ENCODE results near the gene FRAS1.

- no peak for TF ChIP-seq SP2 (IDR thresholded peaks at IDR 0.05; ENCODE audit: extremely low read depth, low read depth, low read length, poor library complexity, severe bottlenecking)
- no peak for TF ChIP-seq HMG20A (CRISPR knock-in tag; conservative IDR thresholded peaks at IDR 0.05)
- TF ChIP-seq ZNF324 (CRISPR knock-in tag; IDR thresholded peaks at IDR 0.05), result no peak
- no peak for TF ChIP-seq TAF1 (IDR thresholded peaks at IDR 0.05; ENCODE audit: control insufficient read depth, extremely low read depth, insufficient read depth, low read length, severe bottlenecking)
- no peak for TF ChIP-seq ZNF639 (CRISPR knock-in tag; conservative IDR thresholded peaks at IDR 0.05 in 1 of 2, IDR thresholded peaks at IDR 0.05 in 1 of 2)
- no peak for TF ChIP-seq HNRNPH1 (optimal IDR thresholded peaks at IDR 0.05; ENCODE audit: low read depth, low read length)
- TF ChIP-seq ZHX1 (conservative IDR thresholded peaks at IDR 0.05; ENCODE audit: low read length), result no peak
- TF ChIP-seq EZH2 (IDR thresholded peaks at IDR 0.05; ENCODE audit: borderline replicate concordance, low read depth, low read length), result no peak
- TF ChIP-seq ATF1 (CRISPR knock-in tag; IDR thresholded peaks at IDR 0.05), result no peak
- TF ChIP-seq ATF1 (tag; IDR thresholded peaks at IDR 0.05), result no peak
- TF ChIP-seq ZBTB33 (CRISPR knock-in tag; IDR thresholded peaks at IDR 0.05), result no peak
Measured at GRCh38 chr4:78244705-78245485, 187.8 kb downstream of the FRAS1 start.
